Panc1 (cell line): ENCODE measurements around the gene BRICD5. TPM values are rescaled to one million over a fixed set of nuclear protein-coding genes. Genes with fewer than 3 reads are reported as not detected.

Experiments used
- ATAC-seq: fragments of 200-7000 bp; cut with Tn5 transposase; 2 replicates; pipeline ENCODE4 v1.9.1; 2020; ENCODE audit warnings: mild to moderate bottlenecking, moderate library complexity
- BruUV-seq: library from RNA; stranded (reverse); fragments of 400-500 nt; replicated peaks from 2 replicates; lab custom pipeline; 2021; lab: Mats Ljungman, UMichigan
- CTCF ChIA-PET: fragments of 300-600 bp; sonication (Branson Sonifier 250); formaldehyde crosslinking; loops from one replicate; lab custom pipeline; 2022; ENCODE audit warnings: antibody characterized with exemption; lab: Charles Lee
- POLR2A ChIA-PET: fragments of 300-600 bp; sonication (Branson Sonifier 250); formaldehyde crosslinking; loops from one replicate; lab custom pipeline; 2022; ENCODE audit warnings: antibody characterized with exemption; lab: Charles Lee
- DNase-seq: peaks from one replicate; pipeline ENCODE4 v3.0.0-alpha.2; 2010; ENCODE audit warnings: low read depth, low spot score
- H3K27ac ChIP-seq: 2 replicates; pipeline ENCODE4 v1.5.1; 2011; ENCODE audit warnings: mild to moderate bottlenecking, low read length, inconsistent platforms
- H3K27me3 ChIP-seq: fragments of 200-500 bp; sonication (Bioruptor generic); 2 replicates; pipeline ENCODE4 v1.6.0; 2014; ENCODE audit warnings: low read length, inconsistent platforms; ENCODE audit not compliant: control insufficient read depth, insufficient read depth
- H3K36me3 ChIP-seq: fragments of 200-500 bp; sonication (Bioruptor generic); 2 replicates; pipeline ENCODE4 v1.5.1; 2014; ENCODE audit warnings: inconsistent platforms, mild to moderate bottlenecking, low read length, moderate library complexity; ENCODE audit not compliant: control insufficient read depth, insufficient read depth
- H3K4me1 ChIP-seq: 2 replicates; pipeline ENCODE4 v1.5.1; 2011; ENCODE audit warnings: inconsistent platforms, mild to moderate bottlenecking, low read length, moderate library complexity; ENCODE audit not compliant: control insufficient read depth, insufficient read depth
- H3K4me3 ChIP-seq, 2 experiments: 2 replicates each; pipeline ENCODE4 v1.5.1; 2011 to 2012; ENCODE audit warnings: low read depth in 2 of 2, low read length in 2 of 2, mild to moderate bottlenecking in 2 of 2, inconsistent platforms in 1 of 2, moderate library complexity in 1 of 2
- H3K9me3 ChIP-seq: fragments of 200-500 bp; sonication (Bioruptor generic); 2 replicates; pipeline ENCODE4 v1.5.1; 2014; ENCODE audit warnings: low read depth, mild to moderate bottlenecking, inconsistent platforms, low read length, moderate library complexity; ENCODE audit not compliant: control insufficient read depth, insufficient read depth
- POLR2AphosphoS5 ChIP-seq: IDR thresholded peaks from 2 replicates; pipeline ENCODE4 v1.6.1; 2012; ENCODE audit warnings: mild to moderate bottlenecking, low read depth, low read length, moderate library complexity
- SIN3A ChIP-seq: IDR thresholded peaks from 2 replicates; pipeline ENCODE4 v1.6.1; 2012; ENCODE audit warnings: low read depth, mild to moderate bottlenecking, low read length, moderate library complexity, borderline replicate concordance; ENCODE audit not compliant: insufficient read depth
- TCF7L2 ChIP-seq: IDR thresholded peaks from 2 replicates; pipeline ENCODE4 v1.6.1; 2011; ENCODE audit warnings: mild to moderate bottlenecking, low read depth, low read length, inconsistent platforms
- in situ Hi-C: cut with HindIII; loops from 2 replicates; pipeline ENCODE4 v1.10.0; 2016; ENCODE audit warnings: low sequenced_read_pairs, low pct_unique_long_range_greater_than_20kb
- intact Hi-C: fragments of 100-400 bp; cut with micrococcal nuclease; formaldehyde crosslinking; loops from one replicate; pipeline ENCODE4 v1.10.0; 2022; ENCODE audit not compliant: unreplicated experiment
- total RNA-seq: library from RNA; stranded (reverse); gene quantifications from one replicate; pipeline ENCODE4 v1.2.1, GENCODE V29; 2021; ENCODE audit not compliant: unreplicated experiment
- TF ChIP-seq, protein P1 (sequence below), 2 experiments: IDR thresholded peaks; 2 replicates each; pipeline ENCODE4 v1.6.1; 2011 to 2012; ENCODE audit warnings: low read depth in 2 of 2, control low read depth in 1 of 2, low read length in 1 of 2, mild to moderate bottlenecking in 1 of 2, moderate library complexity in 1 of 2; ENCODE audit not compliant: insufficient read depth in 1 of 2
- TF ChIP-seq, protein P2 (sequence below): fragments of 450-650 bp; IDR thresholded peaks from 2 replicates; pipeline ENCODE4 v1.5.1; 2017; ENCODE audit warnings: mild to moderate bottlenecking

BRICD5 gene
- total RNA-seq, 1 experiment from 2014 or later, result 8.7 TPM

DNA sequence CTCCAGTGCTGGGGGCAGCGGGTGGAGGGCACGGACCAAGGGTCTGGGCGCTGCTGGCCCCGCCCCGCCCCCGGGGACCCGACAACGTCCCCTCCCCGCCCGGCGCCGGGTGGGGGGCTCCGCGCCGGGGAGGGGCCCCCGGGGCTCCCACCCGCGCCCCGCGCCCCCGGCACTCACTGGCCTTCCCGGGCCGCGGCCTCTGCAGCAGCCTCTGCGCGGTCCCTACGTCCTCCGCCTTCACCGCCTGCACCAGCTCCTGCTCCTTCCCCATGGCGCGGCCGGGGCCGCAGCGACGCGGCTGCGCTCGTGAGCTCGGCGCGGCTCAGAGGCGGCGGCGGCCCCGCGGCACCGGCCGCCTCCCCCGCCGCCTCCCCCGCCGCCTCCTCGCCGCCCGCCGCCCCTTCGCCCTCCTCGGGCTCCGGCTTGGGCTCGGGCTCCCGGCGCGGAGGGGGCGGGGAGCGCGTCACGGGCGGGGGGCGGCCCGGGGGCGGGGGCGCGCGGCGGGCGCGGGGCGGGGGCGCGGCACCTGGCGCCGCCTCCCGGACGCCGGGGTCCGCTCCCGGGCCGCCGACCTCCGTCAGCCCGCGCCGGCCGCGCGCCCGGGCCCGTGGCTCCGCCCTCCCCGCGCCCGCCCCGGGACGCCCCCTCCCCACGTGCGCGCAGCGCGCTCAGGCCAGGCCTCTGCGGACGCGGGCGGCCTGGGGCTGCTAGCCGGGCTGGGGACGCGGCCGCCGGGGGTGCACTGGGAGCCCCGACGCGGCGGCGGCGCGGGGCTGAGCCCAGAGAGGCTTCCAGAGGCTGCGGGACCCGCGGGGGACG is 14.3 kb downstream of the BRICD5 start, which contains the start of gene CASKIN1:
Gene CASKIN1 (minus strand): TSS at position 444 of the 819 bp plus-strand sequence. CDS start 173 bp downstream, at position 271.
- no peaks in the 10 kb centered on the region; the same call in none of the 2 replicates for H3K4me1 ChIP-seq
- H3K4me3 ChIP-seq, result peak within 1 kb of the TSS; percentile 30 to 33; a peak in 3 of 4 replicates
- DNase-seq, result no peak
- ATAC-seq, result peak; percentile 63
- no peaks in the 10 kb centered on the region for H3K9me3 ChIP-seq
- CTCF ChIA-PET, result no interaction called here
- no peak for TF ChIP-seq POLR2AphosphoS5
- TF ChIP-seq, protein P1, sequence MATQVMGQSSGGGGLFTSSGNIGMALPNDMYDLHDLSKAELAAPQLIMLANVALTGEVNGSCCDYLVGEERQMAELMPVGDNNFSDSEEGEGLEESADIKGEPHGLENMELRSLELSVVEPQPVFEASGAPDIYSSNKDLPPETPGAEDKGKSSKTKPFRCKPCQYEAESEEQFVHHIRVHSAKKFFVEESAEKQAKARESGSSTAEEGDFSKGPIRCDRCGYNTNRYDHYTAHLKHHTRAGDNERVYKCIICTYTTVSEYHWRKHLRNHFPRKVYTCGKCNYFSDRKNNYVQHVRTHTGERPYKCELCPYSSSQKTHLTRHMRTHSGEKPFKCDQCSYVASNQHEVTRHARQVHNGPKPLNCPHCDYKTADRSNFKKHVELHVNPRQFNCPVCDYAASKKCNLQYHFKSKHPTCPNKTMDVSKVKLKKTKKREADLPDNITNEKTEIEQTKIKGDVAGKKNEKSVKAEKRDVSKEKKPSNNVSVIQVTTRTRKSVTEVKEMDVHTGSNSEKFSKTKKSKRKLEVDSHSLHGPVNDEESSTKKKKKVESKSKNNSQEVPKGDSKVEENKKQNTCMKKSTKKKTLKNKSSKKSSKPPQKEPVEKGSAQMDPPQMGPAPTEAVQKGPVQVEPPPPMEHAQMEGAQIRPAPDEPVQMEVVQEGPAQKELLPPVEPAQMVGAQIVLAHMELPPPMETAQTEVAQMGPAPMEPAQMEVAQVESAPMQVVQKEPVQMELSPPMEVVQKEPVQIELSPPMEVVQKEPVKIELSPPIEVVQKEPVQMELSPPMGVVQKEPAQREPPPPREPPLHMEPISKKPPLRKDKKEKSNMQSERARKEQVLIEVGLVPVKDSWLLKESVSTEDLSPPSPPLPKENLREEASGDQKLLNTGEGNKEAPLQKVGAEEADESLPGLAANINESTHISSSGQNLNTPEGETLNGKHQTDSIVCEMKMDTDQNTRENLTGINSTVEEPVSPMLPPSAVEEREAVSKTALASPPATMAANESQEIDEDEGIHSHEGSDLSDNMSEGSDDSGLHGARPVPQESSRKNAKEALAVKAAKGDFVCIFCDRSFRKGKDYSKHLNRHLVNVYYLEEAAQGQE (IDR thresholded peaks at IDR 0.05; ENCODE audit: insufficient read depth in 1 of 2, low read depth in 2 of 2, low read length in 1 of 2), result no peak
- TF ChIP-seq, protein P2, sequence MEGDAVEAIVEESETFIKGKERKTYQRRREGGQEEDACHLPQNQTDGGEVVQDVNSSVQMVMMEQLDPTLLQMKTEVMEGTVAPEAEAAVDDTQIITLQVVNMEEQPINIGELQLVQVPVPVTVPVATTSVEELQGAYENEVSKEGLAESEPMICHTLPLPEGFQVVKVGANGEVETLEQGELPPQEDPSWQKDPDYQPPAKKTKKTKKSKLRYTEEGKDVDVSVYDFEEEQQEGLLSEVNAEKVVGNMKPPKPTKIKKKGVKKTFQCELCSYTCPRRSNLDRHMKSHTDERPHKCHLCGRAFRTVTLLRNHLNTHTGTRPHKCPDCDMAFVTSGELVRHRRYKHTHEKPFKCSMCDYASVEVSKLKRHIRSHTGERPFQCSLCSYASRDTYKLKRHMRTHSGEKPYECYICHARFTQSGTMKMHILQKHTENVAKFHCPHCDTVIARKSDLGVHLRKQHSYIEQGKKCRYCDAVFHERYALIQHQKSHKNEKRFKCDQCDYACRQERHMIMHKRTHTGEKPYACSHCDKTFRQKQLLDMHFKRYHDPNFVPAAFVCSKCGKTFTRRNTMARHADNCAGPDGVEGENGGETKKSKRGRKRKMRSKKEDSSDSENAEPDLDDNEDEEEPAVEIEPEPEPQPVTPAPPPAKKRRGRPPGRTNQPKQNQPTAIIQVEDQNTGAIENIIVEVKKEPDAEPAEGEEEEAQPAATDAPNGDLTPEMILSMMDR, result no peak
- no peak for TF ChIP-seq SIN3A
- TF ChIP-seq TCF7L2, result no peak
- intact Hi-C loops (no loop called here), in situ Hi-C loops (no loop called here)
- no TSS peak for BruUV-seq
- H3K27me3 ChIP-seq, result no peaks in the 10 kb centered on the region
- no peak within 1 kb of the TSS for H3K27ac ChIP-seq
- no peaks in the 10 kb centered on the region for H3K36me3 ChIP-seq
- POLR2A ChIA-PET, result interaction anchor here (0.6 kb wide), 2 partner anchors 14 to 40 kb away, joined by 7 to 9 read pairs; no protein-coding TSS in a partner anchor

DNA sequence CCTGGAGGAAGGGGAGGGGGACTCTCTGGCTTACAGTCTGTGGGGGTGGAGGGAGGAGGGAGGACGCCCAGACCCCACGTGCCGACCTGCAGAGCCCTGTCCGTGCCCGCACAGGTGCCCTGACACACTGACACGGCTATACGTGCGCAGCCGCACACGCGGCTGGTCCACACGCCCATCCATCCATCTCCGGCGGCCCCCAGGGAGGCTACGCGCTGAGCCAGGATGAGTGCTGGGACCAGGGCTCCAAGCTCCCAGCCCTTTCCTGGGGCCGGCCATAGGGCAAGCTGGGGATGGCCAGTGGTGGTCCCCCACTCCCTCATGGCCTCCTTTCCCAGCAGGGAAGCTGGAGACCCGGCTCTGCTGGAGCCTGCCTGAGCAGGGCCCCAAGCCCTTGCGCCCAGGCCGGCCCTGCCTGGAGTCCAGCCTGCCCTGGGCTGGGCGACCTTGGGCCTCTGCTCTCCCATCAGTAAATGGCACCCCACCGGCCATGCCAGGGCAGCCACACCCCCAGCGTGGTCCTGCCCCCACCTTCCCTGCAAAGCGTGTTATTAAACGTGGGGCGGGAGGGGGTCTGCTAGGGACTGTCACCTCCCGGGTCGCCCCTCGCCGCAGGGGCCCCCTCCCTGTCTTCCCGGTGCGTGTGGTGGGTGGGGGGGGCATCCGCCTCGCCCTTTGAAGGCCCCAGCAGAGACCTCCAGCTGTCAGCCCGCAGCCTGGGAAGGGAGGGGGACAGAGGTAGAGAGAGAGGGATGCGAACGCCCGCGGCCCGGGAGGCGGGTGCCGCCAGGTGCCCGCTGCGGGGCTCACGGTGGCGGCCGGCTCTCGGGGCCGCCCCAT is 15.1 kb downstream of the BRICD5 start:
- in situ Hi-C loops, result no loop called here
- no peaks in the 10 kb centered on the region; the same call in none of the 2 replicates for H3K4me1 ChIP-seq
- CTCF ChIA-PET, result interaction anchor here (0.6 to 0.7 kb wide), 2 partner anchors 30 to 55 kb away, joined by 3 to 5 read pairs; no protein-coding TSS in a partner anchor
- peak; percentile 52 for ATAC-seq
- H3K4me3 ChIP-seq, result peak overlapping the region; percentile 30 to 33; a peak in 3 of 4 replicates
- no TSS peak for BruUV-seq
- TF ChIP-seq, protein P2, result no peak
- TF ChIP-seq, protein P1 (IDR thresholded peaks at IDR 0.05; ENCODE audit: insufficient read depth in 1 of 2, low read depth in 2 of 2, low read length in 1 of 2), result no peak
- no peak for TF ChIP-seq TCF7L2
- TF ChIP-seq SIN3A, result no peak
- no peak for TF ChIP-seq POLR2AphosphoS5
- H3K9me3 ChIP-seq, result no peaks in the 10 kb centered on the region
- H3K36me3 ChIP-seq, result no peaks in the 10 kb centered on the region
- no peak overlapping the region for H3K27ac ChIP-seq
- POLR2A ChIA-PET, result interaction anchor here (0.6 to 0.8 kb wide), 2 partner anchors 15 to 19 kb away, joined by 3 to 7 read pairs; no protein-coding TSS in a partner anchor
- no peaks in the 10 kb centered on the region for H3K27me3 ChIP-seq
- no peak for DNase-seq
- intact Hi-C loops, result no loop called here
